Measurements from ENCODE around the gene MRGPRF.
A peak's percentile ranks its signal among the peaks of the same experiment; 100 is the strongest.

MRGPRF gene, protein sequence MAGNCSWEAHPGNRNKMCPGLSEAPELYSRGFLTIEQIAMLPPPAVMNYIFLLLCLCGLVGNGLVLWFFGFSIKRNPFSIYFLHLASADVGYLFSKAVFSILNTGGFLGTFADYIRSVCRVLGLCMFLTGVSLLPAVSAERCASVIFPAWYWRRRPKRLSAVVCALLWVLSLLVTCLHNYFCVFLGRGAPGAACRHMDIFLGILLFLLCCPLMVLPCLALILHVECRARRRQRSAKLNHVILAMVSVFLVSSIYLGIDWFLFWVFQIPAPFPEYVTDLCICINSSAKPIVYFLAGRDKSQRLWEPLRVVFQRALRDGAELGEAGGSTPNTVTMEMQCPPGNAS

DNA sequence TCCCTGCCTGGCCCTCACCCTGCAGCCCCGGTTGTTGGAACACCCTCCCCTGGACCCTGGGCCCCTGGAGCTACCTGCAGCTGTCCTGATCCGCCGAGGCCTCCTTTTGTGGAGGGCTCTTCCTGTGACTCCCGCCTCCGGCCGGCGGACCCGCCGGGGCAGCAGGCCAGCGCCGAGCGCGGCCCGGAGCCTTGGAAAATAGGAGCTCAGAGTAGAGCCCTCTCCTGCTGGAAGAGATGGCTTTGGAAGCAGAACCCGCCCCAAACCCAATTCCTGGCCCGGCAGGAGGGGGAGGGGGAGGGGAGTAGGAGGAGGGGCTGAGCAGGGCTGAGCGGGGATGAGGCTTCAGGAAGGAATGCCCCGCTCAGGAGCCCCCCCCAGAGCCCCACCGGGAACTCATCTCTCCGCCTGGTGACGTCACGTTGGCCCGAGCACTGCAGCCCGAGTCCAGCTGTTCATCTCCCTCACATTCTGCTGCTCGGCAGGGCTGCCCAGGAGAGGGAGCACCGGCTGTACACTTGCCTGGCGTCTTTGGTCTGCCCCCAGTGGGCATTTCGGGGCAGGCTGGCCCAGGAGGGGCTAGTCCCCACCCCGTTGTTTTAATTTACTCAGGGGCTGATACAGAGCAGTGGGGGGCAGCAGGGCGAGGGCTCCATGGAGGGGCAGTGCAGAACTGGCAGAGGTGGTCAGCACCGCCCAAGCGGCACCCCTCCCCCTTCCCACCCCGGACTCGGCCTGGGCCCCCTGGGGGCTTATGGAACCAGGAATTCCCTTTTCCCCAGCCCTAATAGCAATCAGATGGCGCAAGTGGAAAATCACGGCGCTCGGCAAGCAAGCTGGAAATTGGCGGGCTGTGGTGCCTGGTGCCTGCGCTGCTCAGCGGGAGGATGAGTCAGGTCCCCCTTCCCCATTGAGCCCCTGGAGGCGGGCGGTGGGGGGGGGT is at the start of gene MRGPRF:
Gene MRGPRF (minus strand): TSS at position 238 of the 943 bp plus-strand sequence. CDS start 3,345 bp downstream, outside the sequence.
- peak; percentile 28 to 65 for DNase-seq

DNA sequence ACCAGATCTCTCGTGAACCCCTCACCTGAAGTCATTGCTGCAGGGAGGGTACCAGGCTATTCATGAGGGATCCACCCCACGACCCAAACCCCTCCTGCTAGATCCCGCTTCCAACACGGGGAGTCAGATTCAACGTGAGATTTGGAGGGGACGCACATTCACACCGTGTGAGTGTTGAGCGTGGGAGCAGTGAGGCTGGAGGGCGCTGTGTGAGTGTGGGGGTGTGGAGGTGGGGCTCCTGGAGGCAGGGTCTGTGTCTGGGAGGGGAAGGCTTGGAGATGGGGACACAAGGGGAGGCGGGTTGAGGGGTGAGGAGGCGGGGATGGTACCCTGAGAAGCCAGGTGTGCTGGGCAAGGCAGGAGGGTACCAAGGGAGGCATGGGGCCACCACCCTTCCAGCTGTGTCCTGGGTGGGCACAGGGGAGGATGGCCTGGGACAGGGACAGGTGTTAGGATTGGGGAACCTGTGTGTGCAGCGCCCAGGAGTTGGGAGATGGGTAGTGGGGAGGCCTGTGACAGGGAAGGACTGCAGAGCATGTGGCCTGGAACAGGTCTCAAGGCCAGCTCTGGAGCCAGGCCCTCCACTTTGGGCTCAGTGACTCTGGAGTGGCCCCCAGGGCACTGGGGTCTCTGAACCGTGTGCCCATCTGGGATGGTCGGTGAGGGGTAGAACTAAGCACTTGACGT is 49.3 kb upstream of the MRGPRF start:
- no peak for DNase-seq

DNA sequence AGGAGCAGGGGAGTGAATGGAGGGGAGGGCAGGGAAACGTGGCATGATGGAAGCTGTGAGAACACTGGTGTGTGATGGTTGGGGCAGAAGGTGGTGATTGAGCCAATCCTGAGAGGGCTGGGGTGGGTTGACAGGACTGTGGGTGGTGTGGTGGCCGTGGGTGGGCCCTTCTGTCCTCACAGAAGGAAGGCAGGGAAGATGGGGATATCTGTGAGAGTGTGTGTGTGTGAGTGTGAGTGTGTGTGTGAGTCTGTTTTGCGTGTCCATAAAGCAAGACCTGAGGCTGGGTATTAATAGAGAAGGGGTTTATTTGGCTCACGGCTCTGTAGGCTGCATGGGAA is 48.6 kb upstream of the MRGPRF start:
- DNase-seq = no peak

DNA sequence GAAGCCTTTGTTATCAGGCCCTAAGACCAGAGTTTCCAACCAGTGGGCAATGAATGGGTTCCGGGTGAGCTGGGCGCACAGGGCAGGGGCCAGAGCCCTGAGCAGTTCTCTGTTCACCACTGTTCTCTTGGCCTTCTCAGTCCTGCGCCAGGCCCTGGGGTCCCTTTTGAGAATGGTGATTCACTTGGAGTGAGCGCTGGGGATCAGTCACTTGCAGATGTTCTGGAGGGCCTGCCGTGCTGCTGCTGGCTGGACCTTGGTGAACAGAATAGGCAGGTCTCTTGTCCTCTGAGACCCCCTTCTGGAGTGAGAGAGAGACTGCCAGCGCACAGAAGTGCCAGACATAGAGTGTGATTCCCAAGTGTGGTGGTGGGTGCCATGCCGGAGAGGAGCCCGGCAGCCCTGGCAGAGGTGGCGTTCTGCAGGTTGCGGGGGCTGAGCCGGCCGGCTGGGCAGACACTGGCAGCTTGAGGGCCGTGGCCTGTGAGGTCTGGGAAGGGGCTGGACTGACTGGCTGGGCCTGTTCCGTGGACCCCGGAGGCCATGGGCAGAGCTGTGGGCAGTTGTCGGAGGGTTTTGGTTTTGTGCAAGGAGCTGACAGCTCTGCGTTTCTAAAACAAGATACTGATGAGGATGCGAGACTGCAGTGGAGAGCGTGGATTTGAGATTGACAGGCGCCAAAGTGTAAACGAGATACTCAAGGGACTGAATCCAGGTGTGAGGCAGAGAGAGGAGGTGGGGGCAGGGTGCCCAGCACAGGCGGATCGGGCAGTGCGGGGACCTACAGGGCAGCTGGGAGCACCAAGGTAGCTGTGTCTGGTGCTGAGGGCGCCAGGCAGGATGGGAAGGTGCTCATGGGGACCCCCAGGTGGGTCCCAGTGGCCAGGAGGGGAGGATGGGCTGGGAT is 48.0 kb upstream of the MRGPRF start:
- no peak for DNase-seq

DNA sequence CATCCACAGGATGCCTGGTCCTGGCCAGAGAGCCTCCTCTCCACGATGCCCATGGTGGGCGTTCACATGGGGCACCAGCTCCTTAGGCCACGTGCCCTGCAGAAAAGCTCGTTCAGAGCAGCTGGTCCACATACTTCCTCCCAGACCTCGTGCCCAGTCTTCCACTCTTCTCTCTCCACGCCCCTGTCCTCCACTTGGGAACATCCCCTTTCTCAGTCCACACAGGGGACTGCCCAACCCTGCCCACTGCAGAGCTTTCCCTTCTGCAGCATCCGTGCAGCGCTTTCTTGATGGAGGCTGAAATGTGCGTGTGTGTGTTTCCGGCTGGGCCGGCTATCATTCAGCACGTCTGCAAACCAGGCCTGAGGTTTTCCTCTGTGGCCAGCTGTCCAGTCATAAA is 46.9 kb upstream of the MRGPRF start:
- no peak for DNase-seq

DNA sequence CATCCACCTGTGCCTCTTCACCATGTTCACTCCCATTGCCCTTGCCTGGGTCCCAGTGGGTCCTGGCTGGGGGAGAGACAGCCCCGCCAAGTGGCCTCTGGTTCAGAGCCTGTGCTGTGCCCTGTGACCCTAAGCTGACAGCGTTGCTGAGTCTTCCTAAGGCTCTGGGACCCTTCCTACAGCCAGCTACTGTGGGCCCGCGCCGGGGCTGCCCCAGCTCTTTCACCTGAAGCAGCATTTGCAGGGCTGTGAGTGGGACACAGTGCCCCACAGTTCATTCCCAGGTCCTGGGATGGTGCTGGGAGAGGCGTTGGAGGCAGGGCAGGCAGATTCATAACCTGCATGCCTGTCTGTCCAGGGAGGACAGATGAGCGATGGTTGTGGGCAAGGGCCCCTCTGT is 46.4 kb upstream of the MRGPRF start:
- DNase-seq = no peak

DNA sequence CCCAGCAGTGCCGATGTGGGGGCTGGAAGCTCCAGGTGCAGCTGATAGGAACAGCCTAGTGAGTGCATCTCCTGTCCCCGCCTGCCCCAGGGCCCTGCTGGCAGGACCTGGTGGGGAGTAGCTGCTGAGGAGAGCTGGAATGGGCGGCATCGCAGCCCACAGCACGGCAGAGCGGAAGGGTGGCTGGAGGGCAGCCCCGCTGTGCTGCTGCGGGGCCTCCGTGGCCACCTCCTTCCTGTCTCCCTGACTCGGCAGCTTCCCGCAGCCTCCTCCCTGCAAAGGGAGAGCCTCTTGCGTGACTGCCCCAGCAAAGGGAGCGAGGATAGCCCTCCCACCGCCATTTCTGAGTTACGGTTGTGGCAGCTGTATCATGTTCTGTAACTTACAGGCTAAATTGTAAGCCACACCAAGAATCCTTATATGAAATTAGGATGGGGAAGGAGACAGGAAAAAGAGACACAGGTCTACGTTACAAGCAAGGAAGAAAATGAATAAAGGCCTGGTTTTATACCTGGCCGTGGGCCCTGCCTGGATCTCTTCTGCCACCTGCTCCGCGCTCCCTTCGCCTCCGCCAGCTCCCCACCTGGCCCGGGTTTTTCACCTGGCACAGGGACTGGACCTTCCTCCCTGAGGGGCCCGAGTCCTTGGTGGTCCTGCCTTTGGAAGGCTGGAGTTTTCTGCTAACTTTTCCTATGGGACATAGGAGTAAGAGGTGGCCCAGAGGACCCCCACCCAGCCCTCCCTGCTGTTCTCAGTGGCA is 45.6 kb upstream of the MRGPRF start:
- no peak for DNase-seq

DNA sequence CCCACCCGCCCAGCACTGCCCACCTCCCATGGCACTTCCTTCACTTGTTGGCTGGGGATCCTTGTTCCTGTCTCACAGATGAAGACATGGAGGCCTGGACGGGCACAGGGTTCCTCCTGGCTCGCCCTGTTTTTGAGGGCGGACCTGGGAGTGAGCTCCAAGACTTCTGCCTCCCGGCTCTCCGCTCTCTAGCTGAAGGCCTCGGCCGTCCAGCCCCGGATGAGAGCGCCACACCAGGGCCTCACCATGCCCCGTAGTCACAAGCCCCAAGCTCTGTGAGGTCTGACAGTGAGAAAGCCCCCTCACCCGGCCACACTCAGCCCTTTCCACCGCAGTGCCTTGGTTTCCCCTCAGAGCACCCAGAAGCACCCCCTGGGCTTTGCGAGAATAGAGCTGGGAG is 44.8 kb upstream of the MRGPRF start:
- DNase-seq = no peak

DNA sequence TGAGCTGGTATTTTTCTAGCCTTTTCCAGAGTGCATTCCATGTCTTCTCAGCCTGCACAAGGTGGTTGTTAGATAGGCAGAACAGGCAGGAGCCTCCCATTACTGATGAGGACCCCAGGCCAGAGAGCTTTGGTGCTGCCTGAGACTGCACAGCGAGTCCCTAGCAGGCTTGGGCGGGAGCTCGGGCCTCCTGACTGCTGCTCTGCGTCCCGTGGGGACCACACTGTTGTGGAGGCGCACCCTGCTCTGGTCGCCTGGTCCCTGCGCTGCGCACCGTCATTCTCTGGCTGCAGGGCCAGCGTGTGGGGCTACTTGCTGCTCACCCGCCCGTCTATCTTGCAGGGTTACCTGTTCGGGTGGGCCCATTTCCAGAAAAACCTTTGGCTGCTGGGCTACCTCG is 44.2 kb upstream of the MRGPRF start:
- no peak for DNase-seq

DNA sequence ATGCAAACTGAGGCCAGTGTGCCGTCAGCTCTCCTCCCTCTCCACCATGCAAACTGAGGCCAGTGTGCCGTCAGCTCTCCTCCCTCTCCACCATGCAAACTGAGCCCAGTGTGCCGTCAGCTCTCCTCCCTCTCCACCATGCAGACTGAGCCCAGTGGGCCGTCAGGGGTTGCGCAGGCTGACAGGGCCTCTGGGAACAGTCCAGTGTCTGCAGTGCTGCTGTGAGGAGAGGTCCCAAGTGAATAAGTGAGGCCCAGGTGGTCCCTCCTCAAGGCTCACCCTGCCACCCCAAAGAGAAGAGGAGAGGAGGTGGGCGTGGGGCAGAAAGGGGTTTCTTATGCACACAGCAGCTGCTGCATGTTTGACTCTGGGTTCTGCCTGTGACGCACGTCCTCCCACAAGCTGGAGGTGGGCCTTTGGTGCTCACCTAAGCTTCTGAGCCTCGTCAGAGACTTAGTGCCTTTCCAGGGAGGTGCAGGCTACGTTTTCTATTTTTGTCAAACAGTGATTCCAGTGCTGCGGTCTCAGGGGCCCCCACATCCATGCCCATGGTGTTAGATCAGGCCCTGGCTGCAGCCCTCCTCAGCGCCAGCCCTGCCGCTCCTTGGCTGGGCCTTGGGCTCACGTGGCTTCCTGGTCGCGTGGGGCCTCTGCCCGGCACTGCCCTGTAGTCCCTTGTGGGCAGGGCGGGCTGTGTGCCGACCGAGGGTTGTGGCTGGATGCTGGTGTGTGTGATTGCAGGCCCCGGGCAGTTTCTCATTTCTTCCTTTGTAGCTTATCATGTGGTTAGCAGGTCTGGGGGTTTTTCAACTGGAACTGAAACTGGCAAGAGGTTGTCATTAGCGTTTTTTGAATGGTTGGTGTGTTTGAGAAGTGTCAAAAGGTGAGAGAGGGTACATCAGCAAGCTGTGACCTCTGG is 42.8 kb upstream of the MRGPRF start:
- no peak for DNase-seq

DNA sequence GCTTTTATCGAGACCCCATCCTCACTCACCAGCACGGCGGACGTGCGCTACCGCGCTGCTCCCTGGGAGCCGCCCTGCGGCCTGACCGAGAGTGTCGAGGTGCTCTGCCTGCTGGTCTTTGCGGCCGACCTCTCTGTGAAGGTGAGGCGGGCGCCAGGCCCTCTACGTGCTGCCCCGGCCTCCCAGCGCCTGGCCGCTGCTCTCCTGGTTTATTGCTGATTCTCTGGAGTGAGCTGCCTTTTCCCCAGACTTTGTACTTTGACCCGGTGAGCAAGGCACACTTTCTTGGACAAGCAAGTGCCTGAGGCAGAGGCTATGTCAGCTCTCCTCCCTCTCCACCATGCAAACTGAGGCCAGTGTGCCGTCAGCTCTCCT is 42.2 kb upstream of the MRGPRF start:
- DNase-seq = no peak

DNA sequence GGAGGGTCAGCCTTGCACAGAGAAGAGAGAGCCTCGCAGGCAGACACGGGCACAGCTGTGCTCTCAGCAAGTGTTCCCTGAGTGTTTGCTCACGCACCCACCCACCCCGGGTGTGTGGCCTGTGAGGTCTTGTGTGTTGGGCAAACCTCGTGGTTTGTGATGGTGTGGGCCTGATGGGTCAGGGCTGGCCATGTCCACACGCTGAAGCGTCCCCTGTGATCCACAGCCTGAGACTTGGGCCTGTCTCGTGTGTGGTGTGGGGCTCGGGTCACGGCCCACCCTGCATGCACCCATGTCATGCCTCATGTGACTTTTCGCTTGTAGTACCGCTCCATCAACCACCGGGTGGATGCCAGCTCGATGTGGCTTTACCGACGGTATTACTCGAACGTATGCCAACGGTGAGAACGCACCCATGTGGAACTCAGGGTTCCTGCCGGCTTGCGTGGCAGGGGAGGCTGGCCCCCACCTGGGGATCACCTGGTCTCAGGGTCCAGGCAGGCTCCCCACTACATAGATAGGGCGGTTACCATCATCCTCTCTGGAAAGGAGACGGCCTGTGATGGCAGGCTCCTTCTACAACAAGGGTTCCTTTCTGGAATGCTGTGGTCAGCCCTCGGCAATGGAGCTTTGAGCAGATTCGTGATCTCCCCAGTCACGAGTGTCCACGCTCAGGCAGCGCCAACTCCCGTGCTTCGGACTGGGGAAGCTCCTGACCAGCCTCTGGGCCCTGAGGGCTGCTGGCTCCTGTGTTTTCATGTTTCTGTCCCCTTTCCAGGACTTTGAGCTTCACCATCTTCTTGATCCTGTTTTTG is 41.6 kb upstream of the MRGPRF start:
- no peak for DNase-seq

DNA sequence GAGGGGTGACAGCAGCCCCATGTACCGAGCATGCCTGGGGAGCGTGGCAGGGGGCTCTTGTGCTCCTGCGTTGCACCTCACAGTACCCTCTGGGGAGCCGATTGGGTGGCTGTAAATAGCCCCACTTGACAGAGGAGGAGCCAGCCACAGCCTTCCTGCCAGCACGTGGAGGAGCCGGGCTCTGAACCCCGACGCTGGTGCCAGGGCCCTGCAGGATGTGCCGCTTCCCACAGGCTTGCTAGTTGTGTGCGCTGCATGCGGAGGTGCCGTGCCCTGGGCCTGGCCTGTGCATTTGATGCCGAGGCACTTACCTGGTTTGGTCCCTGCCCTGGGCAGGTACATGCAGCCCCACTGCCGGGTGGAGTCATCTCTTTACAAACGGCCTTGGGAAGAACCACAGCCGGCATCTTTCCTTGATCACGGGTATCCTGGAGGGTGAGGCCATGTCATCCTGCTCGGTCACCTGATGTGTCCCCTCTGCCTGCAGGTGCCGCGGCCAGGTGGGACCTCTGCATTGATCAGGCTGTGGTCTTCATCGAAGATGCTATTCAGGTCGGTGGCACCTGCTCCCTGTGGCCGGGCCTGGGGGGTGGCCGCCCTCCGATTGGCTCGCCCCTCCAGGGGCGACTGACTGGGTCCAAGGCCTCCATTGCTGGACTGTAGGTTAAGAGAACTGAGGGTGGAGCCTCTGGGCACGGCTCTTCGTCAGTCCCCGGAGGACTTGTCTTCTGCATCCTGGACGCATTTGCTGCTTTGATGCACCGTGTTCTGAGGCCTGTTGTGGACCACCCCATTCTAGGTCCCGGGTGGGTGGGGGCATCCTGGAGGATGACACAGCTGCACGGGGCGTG is 40.7 kb upstream of the MRGPRF start:
- no peak for DNase-seq

DNA sequence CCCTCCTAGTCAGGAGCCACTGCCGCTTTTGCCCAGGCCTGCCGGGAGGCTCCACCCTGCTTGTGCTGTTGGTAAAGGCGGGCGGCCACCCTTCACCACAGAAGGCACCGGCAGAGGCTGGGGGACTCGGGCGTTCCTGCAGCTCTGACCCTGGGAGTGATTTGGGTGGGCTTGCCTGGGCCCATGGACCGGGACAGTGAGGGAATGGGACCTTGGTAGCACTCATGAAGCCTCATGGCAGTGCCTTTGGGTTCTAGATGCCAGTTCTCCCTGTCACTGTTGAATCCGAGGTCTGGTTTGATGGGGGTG is 40.1 kb upstream of the MRGPRF start:
- no peak for DNase-seq

DNA sequence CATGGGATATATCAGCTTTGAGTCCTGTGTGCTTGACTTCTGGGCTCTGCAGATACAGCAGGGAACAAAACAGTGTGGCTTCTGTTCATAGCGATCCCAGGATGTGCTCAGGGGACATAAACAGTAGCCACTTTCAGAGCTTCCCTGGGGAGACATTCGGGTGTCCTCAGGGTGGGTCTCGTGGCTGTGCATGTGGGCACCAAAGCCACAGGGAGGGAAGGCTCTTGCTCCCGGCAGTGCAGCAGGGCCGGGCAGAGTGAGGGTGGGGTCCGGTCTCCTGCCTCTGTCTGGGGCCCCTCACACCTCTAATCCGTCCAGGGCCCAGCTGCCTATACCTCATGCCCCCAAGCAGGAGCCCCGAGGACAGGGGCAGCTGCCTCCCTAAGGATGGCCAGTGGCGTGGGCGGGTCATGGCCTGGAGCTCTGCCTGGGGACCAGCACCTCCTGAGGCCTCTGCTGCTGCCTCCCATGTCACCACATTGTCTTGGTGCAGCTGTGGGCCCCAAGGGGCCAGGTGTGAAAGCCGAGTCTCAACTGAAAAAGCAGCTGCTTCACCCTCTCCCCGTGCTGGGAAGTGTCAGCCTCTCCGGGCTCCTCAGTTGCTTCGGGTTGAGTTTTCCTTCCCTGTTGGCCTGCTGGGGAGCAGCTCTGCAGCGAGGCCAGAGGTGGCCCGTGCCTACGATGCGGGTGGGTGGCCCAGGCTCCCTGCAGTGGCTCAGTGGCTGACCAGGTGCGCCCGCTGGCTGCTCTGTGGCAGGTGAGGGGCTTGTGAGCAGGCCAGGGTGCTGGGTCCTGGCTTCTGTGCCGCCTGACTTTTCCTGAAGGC is 39.5 kb upstream of the MRGPRF start:
- no peak for DNase-seq

DNA sequence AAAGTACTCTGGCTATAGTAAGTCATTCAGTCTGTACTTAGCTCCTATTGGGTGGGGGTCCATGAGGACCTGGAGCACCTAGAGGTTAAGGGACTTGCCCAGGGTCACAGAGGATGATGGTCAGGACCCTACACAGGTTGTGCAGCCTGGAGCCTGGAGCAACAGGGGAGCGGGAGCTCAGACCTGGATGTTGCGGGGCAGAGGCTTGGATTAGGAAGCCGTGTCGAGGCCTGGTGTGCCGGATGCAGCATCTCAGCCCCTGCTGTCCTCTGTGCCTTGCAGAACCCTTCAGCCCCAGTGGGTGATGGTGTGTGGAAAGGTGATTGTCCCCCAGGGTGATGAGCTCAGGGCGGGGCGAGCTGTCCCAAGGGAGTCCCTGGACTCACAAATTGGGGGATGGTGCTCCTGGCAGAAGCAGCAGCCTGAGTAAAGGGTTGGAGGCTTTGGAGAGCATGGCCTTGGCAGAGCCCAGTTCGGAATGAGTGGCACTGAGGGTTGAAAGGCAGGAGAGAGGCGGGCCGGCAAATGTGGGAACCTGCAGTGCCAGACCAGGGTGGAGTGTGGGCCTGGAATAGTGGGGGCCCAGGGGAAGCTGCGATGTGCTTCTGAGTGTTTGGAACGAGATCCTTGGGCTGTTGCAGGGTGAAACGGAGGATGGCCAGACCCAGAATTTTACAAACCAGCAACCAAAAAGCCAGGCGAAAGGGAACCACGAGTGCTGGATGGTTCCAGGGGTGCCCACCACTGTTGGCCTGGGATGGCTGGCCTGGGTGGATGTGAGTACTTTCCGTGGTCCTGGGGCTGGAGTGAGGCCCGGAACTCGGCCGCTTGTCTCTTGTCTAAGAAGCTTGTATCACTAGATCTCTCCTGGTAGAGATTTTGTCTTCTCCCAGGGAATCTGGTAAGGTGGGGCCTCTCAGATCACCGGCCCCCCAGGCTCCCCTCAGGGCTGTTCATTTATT is 38.6 kb upstream of the MRGPRF start:
- no peak for DNase-seq
